ENCODE results near the gene RNASEH2B.

The RNASEH2B gene

GRCh38 chr13:50887151-50887550 is 22.4 kb upstream of the RNASEH2B start:
- TF ChIP-seq EZH2phosphoT487 (conservative IDR thresholded peaks at IDR 0.05; ENCODE audit: low read length) (no peak), CTCF (IDR thresholded peaks at IDR 0.05; ENCODE audit: insufficient read depth, low read length, poor library complexity, severe bottlenecking) (no peak)
- no peaks in the 10 kb centered on the region for H3K79me2 ChIP-seq (ENCODE audit: insufficient read depth, low read length)
- H3K27ac ChIP-seq (ENCODE audit: low read depth, low read length), result no peak overlapping the region
- H2AFZ ChIP-seq (ENCODE audit: low read depth, low read length, severe bottlenecking), result no peak overlapping the region
- H3K4me3 ChIP-seq (ENCODE audit: insufficient read depth, low read length, poor library complexity, severe bottlenecking), result no peak overlapping the region
- H3F3A ChIP-seq (ENCODE audit: insufficient read depth), result 0 out of 2 replicates have a peak, but pooled peaks cover 6% of the 10 kb centered on the region
- H3K4me2 ChIP-seq (ENCODE audit: low read depth, low read length, poor library complexity, severe bottlenecking), result no peak overlapping the region
- H3K36me3 ChIP-seq (ENCODE audit: low read length), result no peaks in the 10 kb centered on the region
- no peak overlapping the region for H3K9ac ChIP-seq (ENCODE audit: low read length)
- no peaks in the 10 kb centered on the region for H4K20me1 ChIP-seq (ENCODE audit: low read depth, low read length)
- H3K9me3 ChIP-seq (ENCODE audit: insufficient read depth, low read length), result no peaks in the 10 kb centered on the region
- H3K27me3 ChIP-seq (ENCODE audit: low read length), result no peaks in the 10 kb centered on the region
- no peaks in the 10 kb centered on the region for H3K9me2 ChIP-seq (replicated peaks; ENCODE audit: insufficient read depth, low read length)

GRCh38 chr13:50888362-50888761 is 21.2 kb upstream of the RNASEH2B start:
- Histone ChIP-seq H3K9me2 (replicated peaks; ENCODE audit: insufficient read depth, low read length) (no peaks in the 10 kb centered on the region), H3K79me2 (ENCODE audit: insufficient read depth, low read length) (no peaks in the 10 kb centered on the region), H3K36me3 (ENCODE audit: low read length) (no peaks in the 10 kb centered on the region), H3K27ac (ENCODE audit: low read depth, low read length) (no peak overlapping the region), H3K27me3 (ENCODE audit: low read length) (no peaks in the 10 kb centered on the region), H3F3A (ENCODE audit: insufficient read depth) (peaks cover 6% of the 10 kb centered on the region; the same call in 1 of the 2 replicates), H4K20me1 (ENCODE audit: low read depth, low read length) (no peaks in the 10 kb centered on the region), H2AFZ (ENCODE audit: low read depth, low read length, severe bottlenecking) (no peak overlapping the region), H3K4me2 (ENCODE audit: low read depth, low read length, poor library complexity, severe bottlenecking) (no peak overlapping the region), H3K9ac (ENCODE audit: low read length) (no peak overlapping the region), H3K4me3 (ENCODE audit: insufficient read depth, low read length, poor library complexity, severe bottlenecking) (no peak overlapping the region), H3K9me3 (ENCODE audit: insufficient read depth, low read length) (no peaks in the 10 kb centered on the region)
- TF ChIP-seq EZH2phosphoT487 (conservative IDR thresholded peaks at IDR 0.05; ENCODE audit: low read length) (no peak), CTCF (IDR thresholded peaks at IDR 0.05; ENCODE audit: insufficient read depth, low read length, poor library complexity, severe bottlenecking) (no peak)

GRCh38 chr13:50889317-50889716 is 20.3 kb upstream of the RNASEH2B start:
- no peak for TF ChIP-seq CTCF (IDR thresholded peaks at IDR 0.05; ENCODE audit: insufficient read depth, low read length, poor library complexity, severe bottlenecking)
- no peak for TF ChIP-seq EZH2phosphoT487 (conservative IDR thresholded peaks at IDR 0.05; ENCODE audit: low read length)
- H3K4me2 ChIP-seq (ENCODE audit: low read depth, low read length, poor library complexity, severe bottlenecking), result no peak overlapping the region
- H3K27me3 ChIP-seq (ENCODE audit: low read length), result no peaks in the 10 kb centered on the region
- H3K9me3 ChIP-seq (ENCODE audit: insufficient read depth, low read length), result no peaks in the 10 kb centered on the region
- no peaks in the 10 kb centered on the region for H3K9me2 ChIP-seq (replicated peaks; ENCODE audit: insufficient read depth, low read length)
- H2AFZ ChIP-seq (ENCODE audit: low read depth, low read length, severe bottlenecking), result no peak overlapping the region
- H3K79me2 ChIP-seq (ENCODE audit: insufficient read depth, low read length), result no peaks in the 10 kb centered on the region
- peaks cover 6% of the 10 kb centered on the region; the same call in 1 of the 2 replicates for H3F3A ChIP-seq (ENCODE audit: insufficient read depth)
- H3K36me3 ChIP-seq (ENCODE audit: low read length), result no peaks in the 10 kb centered on the region
- no peak overlapping the region for H3K9ac ChIP-seq (ENCODE audit: low read length)
- no peak overlapping the region for H3K4me3 ChIP-seq (ENCODE audit: insufficient read depth, low read length, poor library complexity, severe bottlenecking)
- no peaks in the 10 kb centered on the region for H4K20me1 ChIP-seq (ENCODE audit: low read depth, low read length)
- H3K27ac ChIP-seq (ENCODE audit: low read depth, low read length), result no peak overlapping the region

All from SU-DHL-6 (cell line).